CD14-positive monocyte (primary cell): Measurements from ENCODE around the gene PPFIA1. TPM values are rescaled to one million over a fixed set of nuclear protein-coding genes. Genes with fewer than 3 reads are reported as not detected.

ENCODE experiments used
- DNase-seq, 3 donors: peaks; one replicate each; pipeline ENCODE4 v3.0.0-alpha.2; 2011 to 2022
- H2AFZ ChIP-seq: 2 replicates; pipeline ENCODE4 v1.6.0; 2012; ENCODE audit warnings: mild to moderate bottlenecking, low read depth, low read length, inconsistent platforms; ENCODE audit not compliant: insufficient read depth, poor library complexity, severe bottlenecking
- H3K27ac ChIP-seq, 2 donors: 1 replicate in 1 of 2; 2 replicates in 1 of 2; pipeline ENCODE4 v1.5.1; 2012 to 2013; ENCODE audit warnings: low read length in 2 of 2, control low read depth in 1 of 2, inconsistent platforms in 1 of 2, low read depth in 1 of 2, mild to moderate bottlenecking in 1 of 2
- H3K27me3 ChIP-seq, 2 donors: one replicate each; pipeline versions ENCODE4 v1.6.0 to v1.6.1; 2011 to 2013; ENCODE audit warnings: low read length in 2 of 2; ENCODE audit not compliant: control insufficient read depth in 2 of 2, insufficient read depth in 2 of 2
- H3K36me3 ChIP-seq, 2 donors: replicated peaks in 1 of 2; 1 replicate in 1 of 2; 2 replicates in 1 of 2; pipeline versions ENCODE4 v1.5.1 to v1.6.1; 2012 to 2013; ENCODE audit warnings: low read length in 2 of 2, control low read depth in 1 of 2, inconsistent platforms in 1 of 2, mild to moderate bottlenecking in 1 of 2; ENCODE audit not compliant: insufficient read depth in 2 of 2, control insufficient read depth in 1 of 2
- H3K4me1 ChIP-seq, 2 donors: 1 replicate in 1 of 2; 2 replicates in 1 of 2; pipeline versions ENCODE4 v1.5.1 to v1.6.1; 2012 to 2013; ENCODE audit warnings: low read length in 2 of 2, control low read depth in 1 of 2, inconsistent platforms in 1 of 2, mild to moderate bottlenecking in 1 of 2, moderate library complexity in 1 of 2; ENCODE audit not compliant: insufficient read depth in 2 of 2, control insufficient read depth in 1 of 2
- H3K4me2 ChIP-seq: replicated peaks from 2 replicates; pipeline ENCODE3; 2012; ENCODE audit warnings: low read length, moderate library complexity, mild to moderate bottlenecking; ENCODE audit not compliant: poor library complexity, severe bottlenecking; ENCODE audit errors: extremely low read depth
- H3K4me3 ChIP-seq, 3 experiments: fragments of 200-600 bp in 1 of 3; sonication (generic) in 1 of 3; replicated peaks in 1 of 3; 1 replicate in 2 of 3; 2 replicates in 1 of 3; pipeline ENCODE4 v1.5.1; 2011 to 2013; ENCODE audit warnings: low read length in 3 of 3, mild to moderate bottlenecking in 3 of 3, control low read depth in 2 of 3, low read depth in 2 of 3, inconsistent platforms in 1 of 3, moderate library complexity in 1 of 3
- H3K79me2 ChIP-seq: 2 replicates; pipeline ENCODE4 v1.6.0; 2012; ENCODE audit warnings: mild to moderate bottlenecking, control low read depth, inconsistent platforms, low read length, moderate library complexity; ENCODE audit not compliant: insufficient read depth
- H3K9ac ChIP-seq: 2 replicates; pipeline ENCODE4 v1.6.0; 2017; ENCODE audit warnings: low read length, mild to moderate bottlenecking; ENCODE audit not compliant: insufficient read depth, poor library complexity, severe bottlenecking
- H3K9me3 ChIP-seq, 2 donors: replicated peaks in 1 of 2; 1 replicate in 1 of 2; 2 replicates in 1 of 2; pipeline versions ENCODE4 v1.5.1 to v1.6.1; 2012 to 2013; ENCODE audit warnings: low read length in 2 of 2, control low read depth in 1 of 2; ENCODE audit not compliant: control insufficient read depth in 1 of 2, insufficient read depth in 1 of 2
- H4K20me1 ChIP-seq: 2 replicates; pipeline ENCODE4 v1.6.0; 2012; ENCODE audit warnings: mild to moderate bottlenecking, low read length, control low read depth, moderate library complexity; ENCODE audit not compliant: insufficient read depth
- H3K27ac Mint-ChIP-seq, 7 donors: one replicate each; pipeline ENCODE4 v1.8.0; 2020; ENCODE audit warnings: mild to moderate bottlenecking in 7 of 7, mixed read lengths in 7 of 7, moderate library complexity in 6 of 7, inconsistent platforms in 2 of 7
- H3K27me3 Mint-ChIP-seq, 3 donors: one replicate each; pipeline ENCODE4 v1.8.0; 2021 to 2022; ENCODE audit warnings: low read depth in 3 of 3, mild to moderate bottlenecking in 3 of 3, mixed read lengths in 3 of 3, moderate library complexity in 3 of 3, inconsistent platforms in 1 of 3
- H3K36me3 Mint-ChIP-seq, 2 donors: one replicate each; pipeline ENCODE4 v1.8.0; 2020; ENCODE audit warnings: mixed read lengths in 2 of 2, inconsistent platforms in 1 of 2, mild to moderate bottlenecking in 1 of 2
- H3K4me1 Mint-ChIP-seq: one replicate; pipeline ENCODE4 v1.8.0; 2020; ENCODE audit warnings: mild to moderate bottlenecking, mixed read lengths
- H3K4me3 Mint-ChIP-seq, 2 donors: one replicate each; pipeline ENCODE4 v1.8.0; 2020; ENCODE audit warnings: mild to moderate bottlenecking in 2 of 2, mixed read lengths in 2 of 2, moderate library complexity in 1 of 2
- H3K9me3 Mint-ChIP-seq, 7 donors: one replicate each; pipeline ENCODE4 v1.8.0; 2020 to 2022; ENCODE audit warnings: mixed read lengths in 7 of 7, mild to moderate bottlenecking in 6 of 7, moderate library complexity in 6 of 7, inconsistent platforms in 2 of 7
- CTCF ChIP-seq: fragments of 200-600 bp; IDR thresholded peaks from one replicate; pipeline ENCODE4 v1.8.0; 2022; ENCODE audit warnings: antibody characterized with exemption, mild to moderate bottlenecking
- WGBS: methylation state at CpG from one replicate; pipeline ENCODE4 v1.1.5; 2013; ENCODE audit warnings: missing lambda C conversion rate; ENCODE audit not compliant: insufficient coverage; 5-methylcytosine and 5-hydroxymethylcytosine counted together
- intact Hi-C, 2 donors: fragments of 100-400 bp; cut with micrococcal nuclease; formaldehyde crosslinking; loops; one replicate each; pipeline versions ENCODE4 v1.15.0 to v1.15.1; 2023
- polyA plus RNA-seq, 3 donors: library from polyadenylated mRNA; depleted of rRNA in 1 of 3; unstranded in 2 of 3; stranded (reverse) in 1 of 3; fragments of 300-500 nt in 2 of 3; fragments of >200 nt in 1 of 3; fragmentation: Illumina TruSeq in 2 of 3; gene quantifications; 1 replicate in 2 of 3; 2 replicates in 1 of 3; pipeline ENCODE4 v1.2.3, GENCODE V29; 2012 to 2021

The PPFIA1 gene
- polyA plus RNA-seq, 3 donors, result 7.5 to 65.7 (median 15.5) TPM

GRCh38 chr11:70282012-70282411 lies 11.5 kb downstream of the PPFIA1 start:
- Mint-ChIP-seq H3K4me3 (no peak overlapping the region), H3K9me3 (no peaks in the 10 kb centered on the region), H3K27me3 (peaks cover 0 to 1% (median 0%) of the 10 kb centered on the region in 3 donors), H3K27ac (peak overlapping the region in 2 of 7 donors; percentile 54 to 65), H3K4me1 (peaks cover 4% of the 10 kb centered on the region), H3K36me3 (peaks cover 81 to 94% of the 10 kb centered on the region in 2 donors)
- Histone ChIP-seq H3K79me2 (peaks cover 62% of the 10 kb centered on the region), H3K36me3 (peaks cover 60 to 94% of the 10 kb centered on the region in 2 donors), H3K4me2 (no peak overlapping the region), H3K4me1 (no peaks in the 10 kb centered on the region), H2AFZ (no peak overlapping the region), H3K27ac (no peak overlapping the region), H4K20me1 (peaks cover 90% of the 10 kb centered on the region), H3K4me3 (no peak overlapping the region), H3K9ac (no peak overlapping the region), H3K27me3 (no peaks in the 10 kb centered on the region), H3K9me3 (no peaks in the 10 kb centered on the region)
- no peak for DNase-seq
- intact Hi-C loops, result no loop called here
- no peak for TF ChIP-seq CTCF
- 100% methylated on average over 1 of the region's 4 CpGs for WGBS

- peaks cover 69% of the 10 kb centered on the region for H3K79me2 ChIP-seq
- no peak overlapping the region for H3K9ac ChIP-seq
- H3K9me3 Mint-ChIP-seq, result peaks cover 0 to 1% (median 0%) of the 10 kb centered on the region in 7 donors
- H3K4me2 ChIP-seq, result no peak overlapping the region
- WGBS, result 0% methylated on average over 1 of the region's 6 CpGs
- intact Hi-C loops, result no loop called here
- no peaks in the 10 kb centered on the region for H3K9me3 ChIP-seq
- peak overlapping the region in 5 of 7 donors; percentile 20 to 58 (median 55) for H3K27ac Mint-ChIP-seq
- H3K27me3 Mint-ChIP-seq, result no peaks in the 10 kb centered on the region
- no peak overlapping the region for H3K4me3 Mint-ChIP-seq
- peaks cover 90% of the 10 kb centered on the region for H4K20me1 ChIP-seq
- peaks cover 11% of the 10 kb centered on the region for H3K4me1 Mint-ChIP-seq
- peaks cover 68 to 88% of the 10 kb centered on the region in 2 donors for H3K36me3 Mint-ChIP-seq
- no peak for TF ChIP-seq CTCF
- no peaks in the 10 kb centered on the region for H3K27me3 ChIP-seq
- H3K4me1 ChIP-seq, result peaks cover 6 to 11% of the 10 kb centered on the region in 2 donors
- no peak for DNase-seq
- no peak overlapping the region for H3K4me3 ChIP-seq
- peak overlapping the region in 1 of 2 donors; percentile 59 for H3K27ac ChIP-seq
- no peak overlapping the region for H2AFZ ChIP-seq
- H3K36me3 ChIP-seq, result peaks cover 51 to 94% of the 10 kb centered on the region in 2 donors
These were observed 18.2 kb downstream of the PPFIA1 start for GRCh38 chr11:70288721-70289120.
